ENCODE results near the gene PIMREG. TPM values are rescaled to one million over a fixed set of nuclear protein-coding genes. Genes with fewer than 3 reads are reported as not detected.

The PIMREG gene
- total RNA-seq, 1 experiment from 2014 or later, result 41.2 TPM

DNA sequence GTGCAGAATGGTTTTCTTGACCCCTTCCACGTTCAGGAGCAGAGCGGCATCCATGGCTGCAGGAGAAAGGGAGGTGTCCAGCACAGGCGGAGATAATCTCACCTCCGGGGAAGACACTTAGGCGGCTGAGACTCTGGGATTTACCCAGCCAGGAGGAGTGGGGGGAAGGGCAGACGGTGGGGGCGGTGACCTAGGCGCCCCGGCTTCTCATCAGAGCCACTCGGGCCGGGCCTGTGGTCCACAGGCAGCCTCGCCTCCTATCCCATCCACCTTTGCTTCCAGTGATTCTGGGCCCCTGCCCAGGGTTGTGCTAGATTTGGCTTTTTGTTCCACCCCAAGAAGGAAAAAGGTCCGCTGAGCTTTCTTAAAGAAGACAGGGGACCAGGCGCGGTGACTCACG is 9.2 kb upstream of the PIMREG start, which contains the start of gene AIPL1:
Gene AIPL1 (minus strand): TSS at position 71 of the 400 bp plus-strand sequence. CDS start 17 bp downstream, at position 54.
- TF ChIP-seq SIN3A (IDR thresholded peaks at IDR 0.05; ENCODE audit: borderline replicate concordance, insufficient read depth, low read depth, low read length) (no peak), POLR2AphosphoS5 (IDR thresholded peaks at IDR 0.05; ENCODE audit: low read depth, low read length) (no peak), TCF7L2 (IDR thresholded peaks at IDR 0.05; ENCODE audit: low read depth, low read length) (no peak)
- TF ChIP-seq, protein P1, sequence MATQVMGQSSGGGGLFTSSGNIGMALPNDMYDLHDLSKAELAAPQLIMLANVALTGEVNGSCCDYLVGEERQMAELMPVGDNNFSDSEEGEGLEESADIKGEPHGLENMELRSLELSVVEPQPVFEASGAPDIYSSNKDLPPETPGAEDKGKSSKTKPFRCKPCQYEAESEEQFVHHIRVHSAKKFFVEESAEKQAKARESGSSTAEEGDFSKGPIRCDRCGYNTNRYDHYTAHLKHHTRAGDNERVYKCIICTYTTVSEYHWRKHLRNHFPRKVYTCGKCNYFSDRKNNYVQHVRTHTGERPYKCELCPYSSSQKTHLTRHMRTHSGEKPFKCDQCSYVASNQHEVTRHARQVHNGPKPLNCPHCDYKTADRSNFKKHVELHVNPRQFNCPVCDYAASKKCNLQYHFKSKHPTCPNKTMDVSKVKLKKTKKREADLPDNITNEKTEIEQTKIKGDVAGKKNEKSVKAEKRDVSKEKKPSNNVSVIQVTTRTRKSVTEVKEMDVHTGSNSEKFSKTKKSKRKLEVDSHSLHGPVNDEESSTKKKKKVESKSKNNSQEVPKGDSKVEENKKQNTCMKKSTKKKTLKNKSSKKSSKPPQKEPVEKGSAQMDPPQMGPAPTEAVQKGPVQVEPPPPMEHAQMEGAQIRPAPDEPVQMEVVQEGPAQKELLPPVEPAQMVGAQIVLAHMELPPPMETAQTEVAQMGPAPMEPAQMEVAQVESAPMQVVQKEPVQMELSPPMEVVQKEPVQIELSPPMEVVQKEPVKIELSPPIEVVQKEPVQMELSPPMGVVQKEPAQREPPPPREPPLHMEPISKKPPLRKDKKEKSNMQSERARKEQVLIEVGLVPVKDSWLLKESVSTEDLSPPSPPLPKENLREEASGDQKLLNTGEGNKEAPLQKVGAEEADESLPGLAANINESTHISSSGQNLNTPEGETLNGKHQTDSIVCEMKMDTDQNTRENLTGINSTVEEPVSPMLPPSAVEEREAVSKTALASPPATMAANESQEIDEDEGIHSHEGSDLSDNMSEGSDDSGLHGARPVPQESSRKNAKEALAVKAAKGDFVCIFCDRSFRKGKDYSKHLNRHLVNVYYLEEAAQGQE (IDR thresholded peaks at IDR 0.05; ENCODE audit: insufficient read depth in 1 of 2, low read depth in 2 of 2, low read length in 1 of 2), result no peak
- TF ChIP-seq, protein P2, sequence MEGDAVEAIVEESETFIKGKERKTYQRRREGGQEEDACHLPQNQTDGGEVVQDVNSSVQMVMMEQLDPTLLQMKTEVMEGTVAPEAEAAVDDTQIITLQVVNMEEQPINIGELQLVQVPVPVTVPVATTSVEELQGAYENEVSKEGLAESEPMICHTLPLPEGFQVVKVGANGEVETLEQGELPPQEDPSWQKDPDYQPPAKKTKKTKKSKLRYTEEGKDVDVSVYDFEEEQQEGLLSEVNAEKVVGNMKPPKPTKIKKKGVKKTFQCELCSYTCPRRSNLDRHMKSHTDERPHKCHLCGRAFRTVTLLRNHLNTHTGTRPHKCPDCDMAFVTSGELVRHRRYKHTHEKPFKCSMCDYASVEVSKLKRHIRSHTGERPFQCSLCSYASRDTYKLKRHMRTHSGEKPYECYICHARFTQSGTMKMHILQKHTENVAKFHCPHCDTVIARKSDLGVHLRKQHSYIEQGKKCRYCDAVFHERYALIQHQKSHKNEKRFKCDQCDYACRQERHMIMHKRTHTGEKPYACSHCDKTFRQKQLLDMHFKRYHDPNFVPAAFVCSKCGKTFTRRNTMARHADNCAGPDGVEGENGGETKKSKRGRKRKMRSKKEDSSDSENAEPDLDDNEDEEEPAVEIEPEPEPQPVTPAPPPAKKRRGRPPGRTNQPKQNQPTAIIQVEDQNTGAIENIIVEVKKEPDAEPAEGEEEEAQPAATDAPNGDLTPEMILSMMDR (IDR thresholded peaks at IDR 0.05), result no peak
- ATAC-seq (no peak; the same call in 1 of the 2 replicates), DNase-seq (ENCODE audit: low read depth, low spot score) (no peak)
- in situ Hi-C loops (cut with HindIII; ENCODE audit: low pct_unique_long_range_greater_than_20kb, low sequenced_read_pairs) (no loop called here), intact Hi-C loops (cut with micrococcal nuclease; ENCODE audit: unreplicated experiment) (no loop called here)
- POLR2A ChIA-PET, result no interaction called here
- CTCF ChIA-PET, result interaction anchor here (0.7 to 0.8 kb wide), 3 partner anchors 115 to 546 kb away, joined by 4 to 5 read pairs (median 4); no protein-coding TSS in a partner anchor
- H3K4me3 ChIP-seq (ENCODE audit: low read depth in 2 of 2, low read length in 2 of 2), result no peak within 1 kb of the TSS
- H3K27ac ChIP-seq (ENCODE audit: low read length), result no peak within 1 kb of the TSS
- H3K27me3 ChIP-seq (ENCODE audit: control insufficient read depth, insufficient read depth, low read length), result no peaks in the 10 kb centered on the region
- H3K36me3 ChIP-seq (ENCODE audit: control insufficient read depth, insufficient read depth, low read length), result no peaks in the 10 kb centered on the region
- H3K4me1 ChIP-seq (ENCODE audit: control insufficient read depth, insufficient read depth, low read length), result no peaks in the 10 kb centered on the region
- no TSS peak for BruUV-seq (replicated peaks)
- no peaks in the 10 kb centered on the region; the same call in 1 of the 2 replicates for H3K9me3 ChIP-seq (ENCODE audit: control insufficient read depth, insufficient read depth, low read depth, low read length)

DNA sequence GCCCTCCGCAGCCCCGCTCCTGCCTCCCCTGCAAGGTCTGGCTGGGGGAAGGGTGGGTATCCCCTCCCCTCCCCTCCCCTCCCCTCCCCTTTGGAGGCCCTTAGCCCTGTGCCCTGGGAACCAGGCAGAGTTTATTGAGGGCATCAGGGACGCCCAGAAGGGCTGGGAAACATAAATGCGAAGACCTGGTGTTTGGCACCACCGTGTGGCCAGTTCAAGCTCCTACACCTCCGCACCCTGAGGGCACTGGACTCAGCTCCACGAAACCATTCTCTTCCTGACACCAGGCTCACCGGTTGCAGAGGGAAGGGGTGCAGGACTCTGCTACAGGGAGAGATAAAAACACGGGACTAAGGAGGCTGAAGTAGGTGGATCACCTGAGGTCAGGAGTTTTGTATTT is 8.3 kb upstream of the PIMREG start:
- Histone ChIP-seq H3K4me3 (ENCODE audit: low read depth in 2 of 2, low read length in 2 of 2) (no peak overlapping the region), H3K9me3 (ENCODE audit: control insufficient read depth, insufficient read depth, low read depth, low read length) (no peaks in the 10 kb centered on the region; the same call in 1 of the 2 replicates), H3K36me3 (ENCODE audit: control insufficient read depth, insufficient read depth, low read length) (no peaks in the 10 kb centered on the region), H3K27me3 (ENCODE audit: control insufficient read depth, insufficient read depth, low read length) (no peaks in the 10 kb centered on the region), H3K4me1 (ENCODE audit: control insufficient read depth, insufficient read depth, low read length) (no peaks in the 10 kb centered on the region), H3K27ac (ENCODE audit: low read length) (no peak overlapping the region)
- TF ChIP-seq, protein P1 (IDR thresholded peaks at IDR 0.05; ENCODE audit: insufficient read depth in 1 of 2, low read depth in 2 of 2, low read length in 1 of 2), result no peak
- TF ChIP-seq, protein P2 (IDR thresholded peaks at IDR 0.05), result peak; percentile 80
- TF ChIP-seq POLR2AphosphoS5 (IDR thresholded peaks at IDR 0.05; ENCODE audit: low read depth, low read length), result no peak
- no peak for TF ChIP-seq TCF7L2 (IDR thresholded peaks at IDR 0.05; ENCODE audit: low read depth, low read length)
- TF ChIP-seq SIN3A (IDR thresholded peaks at IDR 0.05; ENCODE audit: borderline replicate concordance, insufficient read depth, low read depth, low read length), result no peak
- DNase-seq (ENCODE audit: low read depth, low spot score) (peak; percentile 57), ATAC-seq (peak; percentile 96)
- ChIA-PET CTCF (interaction anchor here (0.5 to 1.1 kb wide), 7 partner anchors 11 to 997 kb away, joined by 3 to 5 read pairs (median 4); partner anchors contain the start of gene C1QBP), POLR2A (no interaction called here)
- no TSS peak for BruUV-seq (replicated peaks)
- intact Hi-C loops (cut with micrococcal nuclease; ENCODE audit: unreplicated experiment) (no loop called here), in situ Hi-C loops (cut with HindIII; ENCODE audit: low pct_unique_long_range_greater_than_20kb, low sequenced_read_pairs) (no loop called here)
